ENCODE measurements around the gene C1D.

The C1D gene

GRCh38 chr2:68023904-68024303 lies 38.9 kb downstream of the C1D start:
- H3K36me3 Mint-ChIP-seq (ENCODE audit: low read depth), result no peaks in the 10 kb centered on the region
- peaks cover 6% of the 10 kb centered on the region for H3K4me1 Mint-ChIP-seq
- H3K4me3 Mint-ChIP-seq, result no peak overlapping the region
- H3K9me3 Mint-ChIP-seq, result peaks cover 6% of the 10 kb centered on the region
- H3K27ac Mint-ChIP-seq, result no peak overlapping the region
- no peak for TF ChIP-seq CTCF (IDR thresholded peaks at IDR 0.05; ENCODE audit: unreplicated experiment in 3 of 3)
- peaks cover 7% of the 10 kb centered on the region for H3K27me3 Mint-ChIP-seq (ENCODE audit: low read depth)

- H3K4me3 Mint-ChIP-seq, result no peak overlapping the region
- H3K9me3 Mint-ChIP-seq, result peaks cover 19% of the 10 kb centered on the region
- no peak overlapping the region for H3K27ac Mint-ChIP-seq
- TF ChIP-seq CTCF (IDR thresholded peaks at IDR 0.05; ENCODE audit: unreplicated experiment in 3 of 3), result no peak
- H3K36me3 Mint-ChIP-seq (ENCODE audit: low read depth), result no peaks in the 10 kb centered on the region
- peaks cover 5% of the 10 kb centered on the region for H3K27me3 Mint-ChIP-seq (ENCODE audit: low read depth)
- H3K4me1 Mint-ChIP-seq, result no peaks in the 10 kb centered on the region
Measured at GRCh38 chr2:68018727-68019126, 44.1 kb downstream of the C1D start.

GRCh38 chr2:68009526-68009925 lies 53.3 kb downstream of the C1D start:
- Mint-ChIP-seq H3K4me1 (no peaks in the 10 kb centered on the region), H3K36me3 (ENCODE audit: low read depth) (no peaks in the 10 kb centered on the region), H3K27me3 (ENCODE audit: low read depth) (no peaks in the 10 kb centered on the region), H3K4me3 (no peak overlapping the region), H3K9me3 (peaks cover 7% of the 10 kb centered on the region), H3K27ac (no peak overlapping the region)
- TF ChIP-seq CTCF (IDR thresholded peaks at IDR 0.05; ENCODE audit: unreplicated experiment in 3 of 3), result no peak

GRCh38 chr2:68000170-68000825 lies 62.5 kb downstream of the C1D start:
- Mint-ChIP-seq H3K4me1 (no peaks in the 10 kb centered on the region), H3K27ac (no peak overlapping the region), H3K36me3 (ENCODE audit: low read depth) (no peaks in the 10 kb centered on the region), H3K9me3 (peaks cover 30% of the 10 kb centered on the region), H3K27me3 (ENCODE audit: low read depth) (no peaks in the 10 kb centered on the region), H3K4me3 (no peak overlapping the region)
- TF ChIP-seq CTCF (IDR thresholded peaks at IDR 0.05; ENCODE audit: unreplicated experiment in 3 of 3), result no peak

GRCh38 chr2:67999332-67999731 lies 63.5 kb downstream of the C1D start:
- no peak overlapping the region for H3K27ac Mint-ChIP-seq
- no peaks in the 10 kb centered on the region for H3K27me3 Mint-ChIP-seq (ENCODE audit: low read depth)
- no peak for TF ChIP-seq CTCF (IDR thresholded peaks at IDR 0.05; ENCODE audit: unreplicated experiment in 3 of 3)
- no peaks in the 10 kb centered on the region for H3K4me1 Mint-ChIP-seq
- peaks cover 25% of the 10 kb centered on the region for H3K9me3 Mint-ChIP-seq
- no peak overlapping the region for H3K4me3 Mint-ChIP-seq
- H3K36me3 Mint-ChIP-seq (ENCODE audit: low read depth), result no peaks in the 10 kb centered on the region

- H3K4me3 Mint-ChIP-seq, result no peak overlapping the region
- H3K27ac Mint-ChIP-seq, result no peak overlapping the region
- H3K36me3 Mint-ChIP-seq (ENCODE audit: low read depth), result peaks cover 3% of the 10 kb centered on the region
- peaks cover 26% of the 10 kb centered on the region for H3K9me3 Mint-ChIP-seq
- no peaks in the 10 kb centered on the region for H3K4me1 Mint-ChIP-seq
- H3K27me3 Mint-ChIP-seq (ENCODE audit: low read depth), result no peaks in the 10 kb centered on the region
- no peak for TF ChIP-seq CTCF (IDR thresholded peaks at IDR 0.05; ENCODE audit: unreplicated experiment in 3 of 3)
Measured at GRCh38 chr2:67997903-67998302, 64.9 kb downstream of the C1D start.

Measured in nephron (organoid).